HepG2 (cell line): ENCODE measurements around the gene PDPK1. TPM values are rescaled to one million over a fixed set of nuclear protein-coding genes. Genes with fewer than 3 reads are reported as not detected.

ENCODE experiments used
- AKAP8 ChIP-seq: sonication (generic); formaldehyde crosslinking; IDR thresholded peaks from 2 replicates; pipeline ENCODE4 v1.5.1; 2020; ENCODE audit warnings: mild to moderate bottlenecking, missing genetic modification reagents
- ATF1 ChIP-seq: IDR thresholded peaks from 2 replicates; pipeline ENCODE4 v1.6.1; 2016; ENCODE audit warnings: mild to moderate bottlenecking, control low read depth
- BCL3 ChIP-seq: sonication (generic); formaldehyde crosslinking; IDR thresholded peaks from 2 replicates; pipeline ENCODE4 v1.5.1; 2020; ENCODE audit warnings: mild to moderate bottlenecking, missing genetic modification reagents, moderate library complexity
- DMTF1 ChIP-seq: sonication (generic); formaldehyde crosslinking; IDR thresholded peaks from 2 replicates; pipeline ENCODE4 v1.4.0; 2020; ENCODE audit warnings: mild to moderate bottlenecking, missing genetic modification reagents
- FOSL2 ChIP-seq: sonication (generic); formaldehyde crosslinking; IDR thresholded peaks from 2 replicates; pipeline ENCODE4 v1.4.0; 2020; ENCODE audit warnings: missing genetic modification reagents
- FOXK2 ChIP-seq: fragments of 450-650 bp; IDR thresholded peaks from 2 replicates; pipeline ENCODE4 v1.6.1; 2016
- HDAC2 ChIP-seq: sonication (generic); formaldehyde crosslinking; IDR thresholded peaks from 2 replicates; pipeline ENCODE4 v1.4.0; 2020; ENCODE audit warnings: missing genetic modification reagents
- HOXA9 ChIP-seq: sonication (generic); formaldehyde crosslinking; IDR thresholded peaks from 2 replicates; pipeline ENCODE4 v1.8.1; 2022; ENCODE audit warnings: missing genetic modification reagents, mild to moderate bottlenecking, moderate library complexity, borderline replicate concordance
- KLF16 ChIP-seq, 2 experiments: sonication (generic) in 1 of 2; formaldehyde crosslinking in 1 of 2; IDR thresholded peaks; 2 replicates each; pipeline versions ENCODE4 v1.6.1 to v1.8.0; 2016 to 2023; ENCODE audit warnings: missing genetic modification reagents in 2 of 2, missing compliant biosample characterization in 1 of 2
- LCORL ChIP-seq, 2 experiments: fragments of 450-650 bp in 1 of 2; sonication (generic) in 1 of 2; formaldehyde crosslinking in 1 of 2; IDR thresholded peaks; 2 replicates each; pipeline versions ENCODE4 v1.5.0 to v1.6.1; 2017 to 2020; ENCODE audit warnings: antibody characterized with exemption in 1 of 2, missing genetic modification reagents in 1 of 2
- MTA1 ChIP-seq: sonication (generic); formaldehyde crosslinking; IDR thresholded peaks from 2 replicates; pipeline ENCODE4 v1.4.0; 2020; ENCODE audit warnings: missing genetic modification reagents, mild to moderate bottlenecking, borderline replicate concordance
- ZBTB1 ChIP-seq: sonication (generic); formaldehyde crosslinking; IDR thresholded peaks from 2 replicates; pipeline ENCODE4 v1.4.0; 2020; ENCODE audit warnings: missing genetic modification reagents, borderline replicate concordance
- ZNF326 ChIP-seq: sonication (generic); formaldehyde crosslinking; IDR thresholded peaks from 2 replicates; pipeline ENCODE4 v1.4.0; 2020; ENCODE audit warnings: missing genetic modification reagents, borderline replicate concordance
- ZNF501 ChIP-seq: sonication (generic); formaldehyde crosslinking; IDR thresholded peaks from 2 replicates; pipeline ENCODE4 v1.5.1; 2020; ENCODE audit warnings: mild to moderate bottlenecking, moderate library complexity, missing genetic modification reagents
- ZNF609 ChIP-seq: sonication (generic); formaldehyde crosslinking; IDR thresholded peaks from 2 replicates; pipeline ENCODE4 v1.4.0; 2020; ENCODE audit warnings: mild to moderate bottlenecking, missing genetic modification reagents, borderline replicate concordance
- ZNF703 ChIP-seq: sonication (generic); formaldehyde crosslinking; IDR thresholded peaks from 2 replicates; pipeline ENCODE4 v1.5.1; 2020; ENCODE audit warnings: missing genetic modification reagents, mild to moderate bottlenecking, moderate library complexity, borderline replicate concordance
- ZNF784 ChIP-seq: sonication (generic); formaldehyde crosslinking; IDR thresholded peaks from 2 replicates; pipeline ENCODE4 v1.5.1; 2020; ENCODE audit warnings: missing genetic modification reagents, mild to moderate bottlenecking, borderline replicate concordance
- ZNF878 ChIP-seq: sonication (generic); formaldehyde crosslinking; IDR thresholded peaks from 2 replicates; pipeline ENCODE4 v1.8.1; 2023; ENCODE audit warnings: mild to moderate bottlenecking, missing genetic modification reagents, moderate library complexity
- polyA plus RNA-seq, 8 experiments: library from polyadenylated mRNA; depleted of rRNA in 3 of 8; stranded (reverse) in 7 of 8; unstranded in 1 of 8; fragments of >200 nt; fragmentation: Illumina TruSeq in 4 of 8; extraction: Trizol in 4 of 8; gene quantifications; 2 replicates each; pipeline versions ENCODE4 v1.2.1 to v1.2.3, GENCODE V29; 2011 to 2016; ENCODE audit warnings: low read depth in 4 of 8, missing spikeins in 1 of 8, mixed read lengths in 1 of 8; ENCODE audit not compliant: insufficient read depth in 1 of 8
- total RNA-seq, 5 experiments: library from RNA; depleted of rRNA; stranded (reverse); fragments of >200 nt; fragmentation: Illumina TruSeq; extraction: Trizol; gene quantifications; 2 replicates each; pipeline ENCODE4 v1.2.3, GENCODE V29; 2016; ENCODE audit warnings: low read depth in 1 of 5

Gene PDPK1
- total and polyA plus RNA-seq, 2 of the 13 experiments (the other 11 are each of a cell fraction or from before 2014, with no cell fraction given), result 59.6 to 129 TPM

- TF ChIP-seq ZNF609 (CRISPR knock-in tag) (0 out of 2 replicates have a peak, but pooled peaks have one; percentile 20), ATF1 (CRISPR knock-in tag) (no peak), BCL3 (CRISPR knock-in tag) (no peak), HDAC2 (0 out of 2 replicates have a peak, but pooled peaks have one; percentile 34), ZBTB1 (no peak), ZNF703 (no peak), HOXA9 (CRISPR knock-in tag) (no peak), MTA1 (no peak), ZNF326 (no peak), LCORL (IDR thresholded peaks at IDR 0.05) (no peak), LCORL (CRISPR knock-in tag; IDR thresholded peaks at IDR 0.05) (peak; percentile 43; the same call in 1 of the 2 replicates), ZNF501 (CRISPR knock-in tag) (no peak), FOSL2 (CRISPR knock-in tag) (0 out of 2 replicates have a peak, but pooled peaks have one; percentile 10), ZNF784 (no peak), ZNF878 (CRISPR knock-in tag) (no peak), FOXK2 (no peak), KLF16 (CRISPR knock-in tag; IDR thresholded peaks at IDR 0.05) (no peak), DMTF1 (CRISPR knock-in tag) (no peak), AKAP8 (CRISPR knock-in tag) (peak; percentile 96)
Measured at GRCh38 chr16:2520097-2520783, 17.6 kb upstream of the PDPK1 start, which contains the start of gene AMDHD2 (continued).
